ENCODE measurements around the gene BCL2L2. TPM values are rescaled to one million over a fixed set of nuclear protein-coding genes. Genes with fewer than 3 reads are reported as not detected.

Gene BCL2L2
- total RNA-seq, 2 donors from 2014 or later = 26.2 to 42.7 TPM

GRCh38 chr14:23297096-23297495, 9.5 kb upstream of the BCL2L2 start:
- Histone ChIP-seq H3K9ac (ENCODE audit: low read depth in 2 of 2, low read length in 2 of 2) (no peak overlapping the region), H3K27ac (no peak overlapping the region), H3K4me3 (no peak overlapping the region), H3K27me3 (no peaks in the 10 kb centered on the region), H3K9me3 (no peaks in the 10 kb centered on the region), H3K36me3 (no peaks in the 10 kb centered on the region), H3K4me1 (peaks cover 3% of the 10 kb centered on the region)
- no peak for TF ChIP-seq CTCF (IDR thresholded peaks at IDR 0.05)
- intact Hi-C loops (cut with DNase I) = loop anchor here (2.0 to 10.0 kb wide), 2 partner anchors 30 to 172 kb away; no protein-coding TSS in a partner anchor
- no peak for DNase-seq

- intact Hi-C loops (cut with DNase I) = loop anchor here (2.0 to 10.0 kb wide), 2 partner anchors 31 to 173 kb away; no protein-coding TSS in a partner anchor
- no peak for TF ChIP-seq CTCF (IDR thresholded peaks at IDR 0.05)
- H3K27ac ChIP-seq = no peak overlapping the region
- no peaks in the 10 kb centered on the region for H3K36me3 ChIP-seq
- DNase-seq = no peak
- peaks cover 3% of the 10 kb centered on the region for H3K4me1 ChIP-seq
- no peaks in the 10 kb centered on the region for H3K9me3 ChIP-seq
- no peak overlapping the region for H3K9ac ChIP-seq (ENCODE audit: low read depth in 2 of 2, low read length in 2 of 2)
- H3K4me3 ChIP-seq = no peak overlapping the region
- no peaks in the 10 kb centered on the region for H3K27me3 ChIP-seq
Observed at GRCh38 chr14:23297611-23298277, 8.9 kb upstream of the BCL2L2 start.

GRCh38 chr14:23299211-23299957, 7.2 kb upstream of the BCL2L2 start:
- Histone ChIP-seq H3K27me3 (no peaks in the 10 kb centered on the region), H3K4me3 (no peak overlapping the region), H3K4me1 (peaks cover 3% of the 10 kb centered on the region), H3K36me3 (no peaks in the 10 kb centered on the region), H3K27ac (no peak overlapping the region), H3K9ac (ENCODE audit: low read depth in 2 of 2, low read length in 2 of 2) (no peak overlapping the region), H3K9me3 (no peaks in the 10 kb centered on the region)
- intact Hi-C loops (cut with DNase I) = loop anchor here (10.0 kb wide), 1 partner anchor 175 kb away; no protein-coding TSS in a partner anchor
- no peak for DNase-seq
- TF ChIP-seq CTCF (IDR thresholded peaks at IDR 0.05) = no peak

- peaks cover 2% of the 10 kb centered on the region for H3K4me1 ChIP-seq
- H3K27me3 ChIP-seq = no peaks in the 10 kb centered on the region
- intact Hi-C loops (cut with DNase I) = loop anchor here (10.0 kb wide), 1 partner anchor 175 kb away; no protein-coding TSS in a partner anchor
- no peaks in the 10 kb centered on the region for H3K9me3 ChIP-seq
- peak overlapping the region; percentile 97 for H3K27ac ChIP-seq
- TF ChIP-seq CTCF (IDR thresholded peaks at IDR 0.05) = no peak
- peak overlapping the region; percentile 37 for H3K4me3 ChIP-seq
- DNase-seq = peak; percentile 27
- H3K36me3 ChIP-seq = no peaks in the 10 kb centered on the region
- H3K9ac ChIP-seq (ENCODE audit: low read depth in 2 of 2, low read length in 2 of 2) = peak overlapping the region; percentile 31 to 100
Observed at GRCh38 chr14:23299986-23300686, 6.5 kb upstream of the BCL2L2 start.

GRCh38 chr14:23300687-23301223, 5.9 kb upstream of the BCL2L2 start:
- Histone ChIP-seq H3K9me3 (no peaks in the 10 kb centered on the region), H3K9ac (ENCODE audit: low read depth in 2 of 2, low read length in 2 of 2) (peak overlapping the region; percentile 31 to 100), H3K4me3 (peak overlapping the region; percentile 37), H3K36me3 (no peaks in the 10 kb centered on the region), H3K4me1 (no peaks in the 10 kb centered on the region), H3K27ac (peak overlapping the region; percentile 97), H3K27me3 (no peaks in the 10 kb centered on the region)
- no peak for TF ChIP-seq CTCF (IDR thresholded peaks at IDR 0.05)
- intact Hi-C loops (cut with DNase I) = no loop called here
- DNase-seq = peak; percentile 65

Data from colonic mucosa (tissue), 4 donors.